GM21723 (cell line): Measurements from ENCODE around the gene PRPF4.
"Not testable (repeated sequence)": the region's sequence is repeated elsewhere in the genome, so short reads cannot be mapped to it uniquely, and the experiment has no call there.

Experiments
- ATAC-seq: cut with Tn5 transposase; IDR thresholded peaks from one replicate; pipeline ENCODE4 v1.9.1; 2021; ENCODE audit warnings: mild to moderate bottlenecking, moderate library complexity; ENCODE audit not compliant: unreplicated experiment

Gene PRPF4

DNA sequence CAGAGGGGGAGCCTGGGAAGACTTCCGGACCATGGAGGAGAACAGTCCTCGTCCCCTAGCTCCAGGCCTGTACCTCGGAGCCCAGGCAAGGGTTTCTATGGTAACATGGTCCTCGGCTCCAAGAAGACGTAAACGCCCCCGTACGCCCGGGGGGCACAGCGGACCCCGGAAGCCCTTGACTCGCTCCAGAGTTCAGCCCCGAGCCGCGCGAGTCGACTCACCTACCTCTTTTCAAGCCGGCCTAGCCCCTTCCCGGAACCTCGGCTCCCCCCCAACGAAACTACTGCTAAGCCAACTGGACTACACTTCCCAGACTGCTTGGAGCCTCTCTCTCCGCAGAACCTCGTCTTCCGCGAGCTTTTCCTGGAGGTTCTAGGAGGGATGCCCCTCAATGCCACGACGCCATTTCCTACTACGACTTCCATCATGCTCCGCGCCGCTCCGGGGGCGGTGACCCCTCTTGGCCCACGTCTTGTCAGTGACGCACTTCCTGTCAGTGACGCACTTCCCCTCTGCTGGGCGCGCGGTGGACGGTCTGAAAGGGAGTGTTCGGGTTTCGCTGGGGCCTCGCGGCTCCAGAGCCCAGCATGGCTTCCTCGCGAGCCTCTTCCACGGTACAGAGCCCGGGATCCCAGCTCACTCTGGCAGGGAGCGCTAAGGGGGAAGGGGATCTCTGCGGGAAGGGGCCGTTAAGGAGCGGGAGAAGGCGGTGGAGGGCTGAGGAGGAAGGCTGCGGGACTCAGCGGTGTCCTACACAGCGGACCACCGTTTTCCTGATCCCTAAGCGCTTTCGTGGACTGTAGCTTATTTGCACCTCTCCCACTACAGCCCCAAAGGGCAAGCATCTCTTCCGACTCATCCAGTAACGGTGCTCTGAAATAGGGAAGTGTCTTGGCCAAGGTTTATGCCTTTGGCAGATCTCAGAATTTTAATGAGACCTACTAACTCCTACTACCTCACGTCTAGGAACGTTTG lies at the start of gene PRPF4, which contains the start of gene CDC26:
PRPF4 (plus strand) TSS at position 502 of the 975 bp plus-strand sequence; CDS start at position 588, 86 bp downstream.
CDC26 (minus strand) TSS at position 416 of the 975 bp plus-strand sequence. CDS start 3,065 bp downstream, outside the sequence.
- peak; percentile 99 for ATAC-seq

DNA sequence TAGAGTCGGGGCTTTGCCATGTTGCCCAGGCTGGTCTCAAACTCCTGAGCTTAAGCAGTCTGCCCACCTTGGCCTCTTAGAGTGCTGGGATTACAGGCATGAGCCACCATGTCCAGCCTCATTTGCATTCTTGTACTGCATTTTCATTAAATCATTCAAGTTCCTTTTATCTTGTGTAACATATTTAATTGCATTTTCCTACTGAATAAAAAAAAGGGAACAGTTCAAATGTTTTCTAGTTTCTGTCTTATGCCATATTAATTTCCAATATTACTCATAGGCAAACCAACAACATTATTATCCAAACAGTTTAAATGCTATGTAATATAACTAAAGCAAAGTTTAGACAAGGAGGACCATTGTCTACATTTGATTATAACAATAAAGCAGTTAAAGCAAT lies 48.0 kb upstream of the PRPF4 start:
- no peak for ATAC-seq

DNA sequence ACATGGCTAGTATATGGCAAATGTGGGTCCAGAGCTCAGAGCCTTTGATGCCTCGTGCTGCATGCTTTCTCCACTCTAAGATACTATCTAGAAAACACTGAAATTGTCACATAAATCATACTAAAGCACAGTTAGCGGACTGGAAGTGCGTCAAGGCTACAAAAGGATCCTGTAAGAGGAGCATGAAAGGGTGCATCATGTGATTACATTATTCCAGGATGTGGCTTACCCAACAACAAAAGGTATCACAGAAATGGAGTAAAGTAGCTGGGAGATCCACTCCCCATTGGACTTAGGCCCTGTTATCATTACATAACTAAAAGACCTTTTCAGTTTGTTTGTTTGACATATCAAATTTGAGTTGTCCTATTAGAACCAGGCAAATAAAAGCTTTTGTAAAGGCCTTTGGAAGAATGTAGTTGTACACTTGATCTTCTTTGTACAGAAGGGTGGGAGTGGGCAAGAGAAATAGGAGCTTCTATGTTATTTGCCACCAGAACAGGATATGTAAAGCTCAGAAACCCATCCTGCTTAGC lies 47.3 kb upstream of the PRPF4 start:
- no peak for ATAC-seq

DNA sequence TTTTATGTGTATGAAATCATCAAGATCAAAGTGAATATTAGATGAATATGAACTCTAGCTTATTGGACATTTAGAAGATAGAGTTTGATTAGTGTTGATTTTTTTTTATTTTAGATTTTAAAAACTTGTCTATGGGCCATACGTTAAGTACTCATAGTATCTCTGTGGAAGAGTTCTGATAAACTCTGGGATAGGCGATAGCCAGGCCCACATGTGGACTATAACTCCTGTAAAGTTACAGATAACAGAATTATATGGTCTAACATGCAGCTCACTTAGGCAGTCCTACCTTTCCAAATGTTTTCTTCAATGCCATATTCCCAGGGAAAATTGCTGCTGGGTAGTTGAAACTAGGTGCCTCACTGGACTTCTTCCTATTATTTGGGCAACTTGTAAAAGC lies 43.8 kb upstream of the PRPF4 start:
- ATAC-seq: no peak

DNA sequence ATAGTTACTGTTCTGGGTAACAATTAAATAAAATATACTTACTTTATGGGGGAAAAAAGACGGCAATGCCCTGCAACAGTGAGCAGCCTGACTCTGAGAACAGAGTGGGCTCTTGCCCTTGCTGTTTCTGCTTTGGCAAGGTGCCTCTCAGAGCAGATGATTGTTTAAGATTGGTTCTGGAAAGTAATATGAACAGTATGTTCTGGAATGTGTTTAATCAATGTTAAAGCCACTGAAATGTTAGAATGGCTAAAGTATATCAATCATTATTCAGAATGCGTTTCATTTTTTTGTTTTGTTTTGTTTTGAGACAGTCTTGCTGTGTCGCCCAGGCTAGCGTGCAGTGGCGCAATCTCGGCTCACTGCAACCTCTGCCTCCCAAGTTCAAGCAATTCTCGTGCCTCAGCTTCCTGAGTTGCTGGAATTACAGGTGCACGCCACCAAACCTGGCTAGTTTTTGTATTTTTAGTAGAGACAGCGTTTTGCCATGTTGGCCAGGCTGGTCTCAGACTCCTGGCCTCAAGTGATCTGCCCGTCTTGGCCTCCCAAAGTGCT lies 39.7 kb upstream of the PRPF4 start:
- ATAC-seq: not testable (repeated sequence)

DNA sequence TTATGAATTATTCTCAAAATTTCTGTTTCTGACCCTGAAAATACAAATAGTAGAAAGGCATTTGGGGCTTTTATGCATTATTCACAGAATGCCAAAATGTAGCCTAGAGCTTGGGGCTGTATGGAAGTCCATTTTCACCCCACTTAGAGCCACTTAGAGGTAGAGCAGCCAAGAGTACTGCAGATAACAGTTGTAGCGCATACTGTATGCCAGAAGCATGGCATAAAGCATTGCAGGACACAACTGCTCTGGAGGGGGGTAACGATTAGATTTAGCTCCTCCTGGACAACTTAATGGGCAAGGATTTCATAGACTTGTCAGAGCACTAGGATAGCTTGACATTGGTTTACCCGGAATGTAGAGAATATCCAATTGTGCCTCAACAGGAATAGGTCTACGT lies 38.4 kb upstream of the PRPF4 start:
- ATAC-seq: no peak

DNA sequence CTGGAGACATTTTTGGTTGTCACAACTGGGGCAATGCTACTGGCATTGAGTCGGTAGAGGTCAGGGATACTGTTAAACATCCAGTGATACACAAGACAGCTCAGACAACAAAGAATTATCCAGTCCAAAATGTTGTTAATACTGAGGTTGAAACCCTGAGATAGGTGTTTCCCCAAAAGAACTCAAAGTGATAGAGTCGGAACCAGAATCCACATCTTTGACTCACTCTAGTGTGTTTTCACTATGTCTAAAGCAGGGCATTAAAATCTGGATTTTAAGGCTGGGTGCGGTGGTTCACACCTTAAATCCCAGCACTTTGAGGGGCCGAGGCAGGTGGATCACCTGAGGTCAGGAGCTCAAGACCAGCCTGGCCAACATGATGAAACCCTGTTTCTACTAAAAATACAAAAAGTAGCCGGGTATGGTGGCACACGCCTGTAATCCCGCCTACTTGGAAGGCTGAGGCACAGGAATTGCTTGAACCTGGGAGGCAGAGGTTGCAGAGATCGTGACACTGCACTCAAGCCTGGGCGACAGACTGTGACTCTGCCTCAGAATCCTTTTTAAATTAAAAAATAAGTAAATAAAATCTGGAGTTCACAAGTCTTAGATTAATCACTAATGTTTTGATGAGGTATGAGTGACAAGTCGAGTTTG lies 37.1 kb upstream of the PRPF4 start:
- ATAC-seq: no peak

DNA sequence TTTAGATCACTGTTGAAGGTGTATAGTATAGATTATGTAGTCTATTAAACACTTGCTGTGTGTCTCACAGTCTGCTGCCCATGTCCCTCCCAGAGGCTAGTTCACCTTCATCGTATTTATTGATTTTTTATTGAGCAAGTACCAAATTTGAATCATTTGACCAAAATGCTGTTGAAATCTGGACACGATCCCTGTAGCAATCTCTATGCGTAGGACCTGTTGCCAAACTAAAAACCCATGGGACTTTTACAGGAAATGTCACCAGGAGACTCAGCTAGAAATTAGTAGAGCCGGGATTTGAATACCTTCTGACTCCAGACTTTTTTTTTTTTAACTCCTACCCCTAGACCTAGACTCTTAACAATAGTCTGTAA lies 36.6 kb upstream of the PRPF4 start:
- no peak for ATAC-seq

DNA sequence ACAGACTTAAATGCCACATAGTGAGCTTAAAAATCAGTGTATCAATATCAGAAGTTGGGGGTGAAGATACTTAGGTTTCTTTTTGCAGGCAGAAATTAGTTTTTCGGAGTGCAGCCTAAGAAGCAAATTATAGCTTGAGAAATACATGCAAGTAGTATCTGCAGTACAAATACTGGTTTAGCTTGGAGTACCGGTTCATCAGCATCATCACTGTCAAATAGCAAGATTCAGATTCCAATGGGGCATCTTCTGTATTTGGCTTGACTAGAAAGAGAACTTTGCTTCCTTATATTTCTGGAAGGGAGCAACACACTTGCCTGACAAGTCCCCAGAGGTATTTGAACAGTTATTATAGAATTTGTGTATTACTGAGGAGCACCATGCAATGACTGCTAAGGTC lies 34.3 kb upstream of the PRPF4 start:
- no peak for ATAC-seq

DNA sequence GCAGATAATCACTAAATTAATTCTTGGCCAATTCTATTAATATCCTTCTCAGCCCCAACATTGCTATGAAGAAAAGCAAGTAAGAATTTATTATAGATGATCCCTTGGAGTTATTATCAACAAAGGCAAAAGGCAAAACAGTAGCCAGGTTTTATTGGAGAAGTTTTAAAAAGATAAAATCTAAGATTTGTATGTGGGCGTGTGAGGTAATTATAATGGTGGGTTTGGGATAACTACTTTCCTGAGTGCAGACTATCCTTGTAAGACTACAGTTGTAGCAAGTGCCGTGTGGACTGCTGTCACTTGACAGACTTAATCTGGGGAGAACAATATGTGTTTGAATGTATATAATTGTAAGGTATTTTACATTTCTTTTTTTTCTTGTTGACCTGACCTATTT lies 30.9 kb upstream of the PRPF4 start:
- no peak for ATAC-seq

DNA sequence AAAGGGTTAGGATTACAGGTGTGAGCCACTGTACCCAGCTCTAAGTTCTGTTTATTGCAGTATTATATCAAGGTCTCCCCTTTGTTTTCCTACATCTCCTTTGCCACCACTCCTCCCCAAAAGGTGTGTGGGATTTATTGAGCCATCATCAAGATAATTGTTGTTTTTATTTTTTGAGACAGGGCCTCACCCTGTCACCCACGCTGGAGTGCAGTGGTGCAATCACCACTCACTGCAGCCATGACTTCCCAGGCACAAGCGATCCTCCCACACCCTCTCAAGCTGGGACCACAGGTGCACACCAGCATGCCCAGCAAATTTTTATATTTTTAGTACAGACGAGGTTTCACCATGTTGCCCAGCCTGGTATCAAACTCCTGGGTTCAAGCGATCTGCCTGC lies 29.6 kb upstream of the PRPF4 start:
- ATAC-seq: no peak

DNA sequence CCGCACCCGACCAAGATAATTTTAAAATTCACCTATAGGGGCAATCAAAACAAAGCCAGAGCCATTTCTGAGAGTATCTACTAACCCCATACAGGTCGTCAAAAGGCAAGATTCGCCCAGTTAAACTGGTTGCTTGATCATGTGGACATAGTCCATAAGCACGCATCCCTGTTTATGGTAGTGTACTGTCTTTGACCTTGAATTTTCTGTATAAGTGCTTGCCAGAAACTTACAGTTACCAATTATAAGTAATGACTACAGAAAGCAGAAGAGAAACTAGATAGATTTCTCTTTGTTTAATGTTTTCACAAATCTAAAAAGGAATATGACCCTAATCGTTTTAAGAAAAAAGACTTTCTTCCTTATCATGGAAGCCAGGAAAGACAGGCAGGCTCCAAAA lies 28.5 kb upstream of the PRPF4 start:
- no peak for ATAC-seq

DNA sequence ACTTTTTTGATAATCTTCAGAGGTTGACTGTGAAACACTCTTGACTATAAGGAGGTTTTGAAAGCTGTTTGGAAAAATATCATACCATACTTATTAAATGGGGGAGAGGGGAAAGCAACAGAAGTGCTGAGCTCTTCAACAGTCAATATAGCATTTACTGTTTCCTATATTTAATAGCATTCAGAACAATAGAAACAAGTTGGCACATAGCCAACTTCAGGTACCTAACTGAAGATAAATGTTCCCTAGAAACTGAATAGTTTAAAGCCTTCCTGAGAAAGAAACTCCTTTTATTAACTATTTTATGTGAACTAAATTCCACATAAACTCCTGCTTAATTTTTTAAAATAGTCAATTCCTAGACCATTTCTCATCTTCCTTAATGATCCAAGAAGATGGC lies 27.8 kb upstream of the PRPF4 start:
- no peak for ATAC-seq

DNA sequence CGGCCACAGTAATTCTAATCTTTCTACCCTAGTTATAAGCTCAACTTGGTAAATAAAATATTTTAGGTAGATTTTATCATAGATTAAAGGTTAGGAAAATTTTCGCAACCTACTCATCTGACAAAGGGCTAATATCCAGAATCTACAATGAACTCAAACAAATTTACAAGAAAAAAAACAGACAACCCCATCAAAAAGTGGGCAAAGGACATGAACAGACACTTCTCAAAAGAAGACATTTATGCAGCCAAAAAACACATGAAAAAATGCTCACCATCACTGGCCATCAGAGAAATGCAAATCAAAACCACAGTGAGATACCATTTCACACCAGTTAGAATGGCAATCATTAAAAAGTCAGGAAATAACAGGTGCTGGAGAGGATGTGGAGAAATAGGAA lies 25.8 kb upstream of the PRPF4 start:
- ATAC-seq: not testable (repeated sequence)

DNA sequence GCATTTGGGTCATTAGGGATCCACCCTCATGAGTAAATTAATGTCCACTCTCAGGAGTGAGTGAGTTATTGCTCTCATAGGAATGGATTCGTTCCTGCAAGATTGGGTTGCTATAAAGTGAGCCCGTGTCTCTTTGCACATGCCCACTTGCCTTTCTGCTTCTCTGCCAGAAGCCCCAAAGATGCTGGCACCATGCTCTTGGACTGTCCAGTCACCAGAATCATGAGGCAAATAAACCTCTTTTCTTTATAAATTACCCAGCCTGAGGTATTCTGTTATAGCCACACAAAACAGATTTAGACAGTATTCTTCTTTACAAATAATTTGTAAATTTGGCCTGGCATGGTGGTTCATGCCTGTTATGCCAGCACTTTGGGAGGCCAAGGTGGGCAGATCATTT lies 24.7 kb upstream of the PRPF4 start:
- ATAC-seq: no peak

DNA sequence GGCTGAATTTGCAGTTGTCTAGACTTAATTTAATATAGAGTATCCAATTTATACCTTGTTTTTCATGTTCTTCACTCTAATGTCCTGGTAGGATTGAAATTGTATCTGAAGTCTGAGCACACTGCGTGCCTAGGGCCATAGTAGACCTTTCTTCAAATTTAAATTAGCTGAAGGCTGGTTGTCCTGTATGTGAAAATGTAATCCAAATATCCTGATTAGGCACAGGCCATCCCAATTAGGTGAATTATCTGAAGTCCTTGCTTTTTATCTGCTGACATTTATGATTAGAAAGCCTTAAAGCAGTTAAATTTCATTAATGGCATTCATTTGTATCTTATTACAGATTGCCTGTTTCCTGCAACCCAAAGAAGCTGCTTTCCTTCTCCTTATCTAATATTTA lies 20.5 kb upstream of the PRPF4 start:
- no peak for ATAC-seq

DNA sequence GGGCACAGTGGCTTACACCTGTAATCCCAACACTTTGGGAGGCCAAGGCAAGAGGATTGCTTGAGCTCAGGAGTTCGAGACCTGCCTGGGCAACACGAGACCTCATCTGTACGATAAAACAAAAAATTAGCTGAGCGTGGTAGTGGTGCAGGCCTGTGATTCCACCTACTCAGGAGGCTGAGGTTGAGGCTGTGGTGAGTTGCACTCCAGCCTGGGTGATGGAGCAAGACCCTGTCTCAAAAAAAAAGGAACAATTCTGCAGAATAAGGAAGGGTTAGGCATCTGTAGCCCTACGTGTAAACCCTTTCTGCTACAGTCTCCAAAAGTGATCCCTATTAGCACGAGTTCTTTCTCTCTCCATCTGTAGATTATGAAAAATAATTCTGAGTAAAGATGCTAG lies 20.0 kb upstream of the PRPF4 start:
- no peak for ATAC-seq

DNA sequence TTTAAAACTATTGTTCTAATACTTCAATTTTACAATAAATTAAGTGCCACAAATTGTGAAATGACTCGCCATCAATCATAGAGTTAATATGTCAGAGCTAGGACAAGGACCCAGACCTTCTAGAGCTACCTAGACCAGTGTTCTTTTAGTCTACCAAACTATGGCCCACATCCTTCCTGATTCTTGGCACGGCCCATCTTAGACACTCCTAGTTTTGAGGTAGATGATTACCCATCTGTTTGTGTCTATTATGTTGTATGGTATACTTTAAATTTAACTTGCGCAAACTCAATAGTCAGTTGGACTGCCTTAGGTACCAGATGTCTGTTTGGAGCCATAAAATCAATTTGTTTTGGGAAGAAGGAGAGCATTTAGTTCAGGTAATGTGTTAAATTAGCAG lies 17.6 kb upstream of the PRPF4 start:
- ATAC-seq: no peak

DNA sequence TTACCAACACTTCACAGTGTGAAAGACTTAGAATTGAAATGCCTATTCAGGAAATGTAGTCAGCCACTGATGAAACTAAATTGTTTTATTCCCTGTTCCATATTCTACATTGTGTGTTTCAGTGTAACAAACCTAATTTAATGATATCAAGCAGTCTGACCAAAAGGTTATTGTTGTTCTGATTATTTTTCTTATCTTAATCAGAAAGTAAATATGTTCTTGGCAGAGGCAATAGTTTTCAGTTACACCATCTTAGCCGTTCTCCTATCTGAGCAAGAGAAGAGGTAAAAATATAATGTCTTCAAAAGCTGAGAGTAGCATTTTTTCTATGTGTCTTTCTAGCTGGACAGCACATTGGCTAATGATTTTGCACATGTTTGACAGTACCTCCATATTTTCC lies 17.2 kb upstream of the PRPF4 start:
- no peak for ATAC-seq

DNA sequence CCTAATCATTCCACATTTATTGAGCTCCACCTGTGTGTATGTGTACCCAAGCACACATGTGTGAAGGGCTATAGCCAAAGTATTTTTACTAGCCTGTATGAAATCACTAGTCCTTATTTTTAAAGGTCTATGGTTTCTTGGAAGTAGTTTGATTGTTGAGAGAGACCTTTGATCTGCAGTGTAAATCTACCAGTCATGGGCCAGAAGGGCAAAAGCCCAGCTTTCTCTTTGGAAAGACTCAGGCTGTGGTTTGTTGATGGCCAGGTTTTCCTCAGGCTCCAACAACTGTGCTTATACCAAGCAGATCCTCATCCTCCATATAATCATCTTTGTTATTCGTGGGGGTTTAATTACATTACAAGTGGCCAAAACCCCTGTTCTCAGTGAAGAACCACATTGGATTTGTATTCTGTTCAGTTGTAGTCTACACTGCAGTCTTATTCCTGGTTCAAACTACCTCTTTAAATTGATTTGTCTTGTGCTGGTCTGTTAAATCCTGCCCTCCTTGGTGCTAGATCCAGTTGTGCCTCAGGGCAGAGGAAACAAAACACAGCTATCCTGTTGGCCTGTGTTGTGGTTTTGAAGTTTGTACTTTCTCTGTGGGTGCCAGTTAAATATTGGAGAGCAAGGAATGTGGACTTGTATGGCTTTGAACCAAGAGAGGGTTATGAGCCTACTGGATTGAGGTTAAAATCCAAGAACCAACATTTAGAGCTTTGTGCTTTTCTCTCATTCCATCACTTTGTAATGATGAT lies 13.4 kb upstream of the PRPF4 start:
- ATAC-seq: no peak

DNA sequence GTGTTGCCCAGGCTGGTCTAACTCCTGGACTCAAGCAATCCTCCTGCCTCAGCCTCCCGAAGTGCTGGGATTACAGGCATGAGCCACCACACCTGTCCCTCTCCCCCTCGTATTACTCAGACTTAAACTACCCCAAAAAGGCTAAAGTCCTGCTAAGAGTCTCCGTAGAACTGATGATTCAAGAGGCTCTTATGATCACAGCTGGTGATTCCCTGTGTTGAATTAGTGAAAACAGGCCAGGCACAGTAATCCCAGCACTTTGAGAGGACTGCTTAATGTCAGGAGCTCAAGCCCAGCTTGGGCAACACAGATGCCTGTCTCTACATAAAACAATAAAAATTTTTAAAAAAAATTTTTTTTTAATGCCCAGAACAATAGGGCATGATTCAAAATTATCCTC lies 9.3 kb upstream of the PRPF4 start:
- ATAC-seq: no peak
